H1 (cell line): Measurements from ENCODE around the gene ZC3H6. TPM values are rescaled to one million over a fixed set of nuclear protein-coding genes. Genes with fewer than 3 reads are reported as not detected.

ENCODE experiments used
- CEBPB ChIP-seq: IDR thresholded peaks from 2 replicates; pipeline ENCODE4 v1.6.1; 2012; ENCODE audit warnings: low read depth, low read length
- CHD7 ChIP-seq: fragments of 300-600 bp; sonication (generic); IDR thresholded peaks from 2 replicates; pipeline ENCODE4 v1.7.1; 2012; ENCODE audit warnings: low read length, moderate library complexity, mild to moderate bottlenecking, inconsistent platforms; ENCODE audit not compliant: insufficient replicate concordance
- CTCF ChIP-seq, 3 experiments: IDR thresholded peaks; 1 replicate in 2 of 3; 2 replicates in 1 of 3; pipeline versions ENCODE4 v1.5.1 to v1.6.1; 2011; ENCODE audit warnings: low read length in 3 of 3, mild to moderate bottlenecking in 3 of 3, inconsistent platforms in 2 of 3, low read depth in 1 of 3, moderate library complexity in 1 of 3; ENCODE audit not compliant: insufficient read depth in 1 of 3; ENCODE audit errors: control extremely low read depth in 1 of 3
- GTF2F1 ChIP-seq: IDR thresholded peaks from 2 replicates; pipeline ENCODE4 v1.6.1; 2012; ENCODE audit warnings: low read depth, low read length, improper control_type of control experiment, borderline replicate concordance
- MAX ChIP-seq: IDR thresholded peaks from 2 replicates; pipeline ENCODE4 v1.6.1; 2012; ENCODE audit warnings: inconsistent platforms
- POLR2AphosphoS5 ChIP-seq: IDR thresholded peaks from 2 replicates; pipeline ENCODE4 v1.6.1; 2011; ENCODE audit warnings: low read depth, low read length
- SAP30 ChIP-seq: fragments of 300-600 bp; sonication (generic); IDR thresholded peaks from 2 replicates; pipeline ENCODE4 v1.7.1; 2012; ENCODE audit warnings: low read length, moderate library complexity, mild to moderate bottlenecking, inconsistent platforms; ENCODE audit not compliant: insufficient read depth, insufficient replicate concordance
- polyA plus RNA-seq, 7 experiments: library from polyadenylated mRNA; depleted of rRNA in 3 of 7; stranded (reverse) in 5 of 7; unstranded in 2 of 7; fragments of >200 nt in 5 of 7; fragments of 200-250 nt in 2 of 7; gene quantifications; 1 replicate in 5 of 7; 2 replicates in 1 of 7; 4 replicates in 1 of 7; pipeline versions ENCODE4 v1.2.1 to v1.2.3, GENCODE V29; 2011 to 2013; ENCODE audit warnings: missing spikeins in 2 of 7, mixed read lengths in 2 of 7
- total RNA-seq: library from RNA; stranded (reverse); fragmentation: NEBNext Ultra II Directional; extraction: Animal tissue kit (Norgen Biotek cat#: 25700); gene quantifications from 2 replicates; pipeline ENCODE4 v1.2.1, GENCODE V29; 2021

The ZC3H6 gene
- total and polyA plus RNA-seq, 2 of the 8 experiments (the other 6 are each of a cell fraction or from before 2014, with no cell fraction given) = 1.4 to 6.9 TPM

- TF ChIP-seq CHD7 = no peak
- TF ChIP-seq POLR2AphosphoS5 = no peak
- TF ChIP-seq MAX = no peak
- TF ChIP-seq CEBPB = no peak
- TF ChIP-seq CTCF (IDR thresholded peaks at IDR 0.05; ENCODE audit: control extremely low read depth in 1 of 3, insufficient read depth in 1 of 3, low read depth in 1 of 3, low read length in 3 of 3) = no peak
- TF ChIP-seq GTF2F1 = no peak
- TF ChIP-seq SAP30 = no peak
- TF ChIP-seq, all 59 proteins: peak for 0
Measured at GRCh38 chr2:112244854-112245253, 30.5 kb upstream of the ZC3H6 start (continued).
